C4-2B (cell line): ENCODE measurements around the gene MEGF11.

Experiments used
- ZFX ChIP-seq: fragments of 450-650 bp; IDR thresholded peaks from 2 replicates; pipeline ENCODE4 v1.6.1; 2017
- TF ChIP-seq, protein P1 (sequence below): fragments of 450-650 bp; conservative IDR thresholded peaks from 2 replicates; pipeline ENCODE4 v1.5.1; 2017; ENCODE audit warnings: mild to moderate bottlenecking

DNA sequence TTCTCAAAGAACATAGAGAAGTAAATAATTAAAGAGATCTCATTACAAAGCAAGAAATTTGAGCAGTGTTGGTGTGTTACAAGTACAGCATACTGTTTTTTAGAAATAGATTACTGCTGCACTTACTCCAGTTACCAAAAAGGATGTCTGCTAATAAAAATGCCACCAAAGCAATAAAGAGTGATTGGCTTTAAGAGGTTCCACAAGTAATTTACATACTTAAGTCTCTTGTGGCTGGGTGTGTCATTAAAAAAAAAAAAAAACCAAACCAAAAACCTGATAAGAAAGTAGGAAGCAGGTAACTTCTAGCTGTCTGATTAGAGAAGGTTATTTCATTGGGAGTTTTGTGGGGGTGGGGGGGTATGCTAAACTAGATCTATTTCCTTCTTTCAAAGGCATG lies 369.0 kb downstream of the MEGF11 start:
- TF ChIP-seq, protein P1, sequence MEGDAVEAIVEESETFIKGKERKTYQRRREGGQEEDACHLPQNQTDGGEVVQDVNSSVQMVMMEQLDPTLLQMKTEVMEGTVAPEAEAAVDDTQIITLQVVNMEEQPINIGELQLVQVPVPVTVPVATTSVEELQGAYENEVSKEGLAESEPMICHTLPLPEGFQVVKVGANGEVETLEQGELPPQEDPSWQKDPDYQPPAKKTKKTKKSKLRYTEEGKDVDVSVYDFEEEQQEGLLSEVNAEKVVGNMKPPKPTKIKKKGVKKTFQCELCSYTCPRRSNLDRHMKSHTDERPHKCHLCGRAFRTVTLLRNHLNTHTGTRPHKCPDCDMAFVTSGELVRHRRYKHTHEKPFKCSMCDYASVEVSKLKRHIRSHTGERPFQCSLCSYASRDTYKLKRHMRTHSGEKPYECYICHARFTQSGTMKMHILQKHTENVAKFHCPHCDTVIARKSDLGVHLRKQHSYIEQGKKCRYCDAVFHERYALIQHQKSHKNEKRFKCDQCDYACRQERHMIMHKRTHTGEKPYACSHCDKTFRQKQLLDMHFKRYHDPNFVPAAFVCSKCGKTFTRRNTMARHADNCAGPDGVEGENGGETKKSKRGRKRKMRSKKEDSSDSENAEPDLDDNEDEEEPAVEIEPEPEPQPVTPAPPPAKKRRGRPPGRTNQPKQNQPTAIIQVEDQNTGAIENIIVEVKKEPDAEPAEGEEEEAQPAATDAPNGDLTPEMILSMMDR, result no peak
- no peak for TF ChIP-seq ZFX
